ENCODE data around the gene APPL2. TPM values are rescaled to one million over a fixed set of nuclear protein-coding genes. Genes with fewer than 3 reads are reported as not detected.

The APPL2 gene
- total RNA-seq, 4 donors from 2014 or later: 48.6 to 97.9 (median 79.5) TPM

DNA sequence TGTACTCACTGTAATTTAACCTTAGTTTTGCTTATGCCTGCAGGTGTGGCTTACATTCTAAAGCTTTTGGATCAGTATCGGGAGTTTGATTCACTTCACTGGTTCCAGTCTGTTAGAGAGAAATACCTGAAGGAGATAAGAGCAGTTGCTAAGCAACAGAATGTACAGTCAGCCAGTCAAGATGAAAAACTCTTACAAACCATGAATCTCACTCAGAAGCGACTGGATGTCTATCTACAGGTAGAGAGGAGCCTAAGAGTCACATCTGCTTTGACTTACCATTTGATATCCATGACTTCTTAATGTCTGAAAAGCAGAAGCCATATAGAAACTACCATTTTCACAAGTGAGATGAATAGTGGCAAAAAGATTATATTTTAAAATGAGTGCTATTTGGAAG, 71.9 kb downstream of the APPL2 start:
- WGBS, 2 donors: 94 to 98% methylated on average over 2 of the region's 2 CpGs
- Histone ChIP-seq H3K36me3 (peaks cover 0 to 81% (median 5%) of the 10 kb centered on the region in 3 donors), H3K4me1 (peaks cover 0 to 15% (median 0%) of the 10 kb centered on the region in 4 donors), H3K27me3 (no peaks in the 10 kb centered on the region), H3K27ac (no peak overlapping the region), H3K9me3 (no peaks in the 10 kb centered on the region), H3K4me3 (no peak overlapping the region)
- TF ChIP-seq CTCF (IDR thresholded peaks at IDR 0.05) (no peak), EP300 (IDR thresholded peaks at IDR 0.05) (no peak), POLR2A (IDR thresholded peaks at IDR 0.05) (no peak)
- no peak for DNase-seq (ENCODE audit: low spot score in 2 of 2)

DNA sequence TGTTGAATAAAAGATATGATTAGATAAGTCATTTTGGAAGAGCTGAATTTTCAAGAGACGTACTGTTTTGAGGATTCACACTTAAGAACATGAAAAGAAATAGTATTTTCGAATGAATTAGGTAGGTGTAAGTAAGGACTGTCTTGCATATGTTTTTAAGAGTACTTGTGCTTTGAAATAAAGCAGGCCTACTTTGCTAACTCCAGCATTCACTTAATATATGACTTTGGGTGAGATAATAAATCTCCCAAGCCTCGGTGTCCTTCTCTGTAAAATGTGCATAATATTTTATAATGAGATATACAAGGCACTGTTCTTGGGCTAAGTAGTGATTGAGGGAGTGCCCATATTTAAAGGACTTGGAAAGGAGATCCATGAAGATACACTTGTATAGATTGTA, 73.8 kb downstream of the APPL2 start:
- no peaks in the 10 kb centered on the region for H3K27me3 ChIP-seq
- no peak overlapping the region for H3K4me3 ChIP-seq
- no peak for TF ChIP-seq CTCF (IDR thresholded peaks at IDR 0.05)
- no peak for DNase-seq (ENCODE audit: low spot score in 2 of 2)
- H3K9me3 ChIP-seq: no peaks in the 10 kb centered on the region
- 94 to 95% methylated on average over 3 of the region's 3 CpGs for WGBS, 2 donors
- peaks cover 0 to 94% (median 5%) of the 10 kb centered on the region in 3 donors for H3K36me3 ChIP-seq
- H3K27ac ChIP-seq: no peak overlapping the region
- H3K4me1 ChIP-seq: peaks cover 0 to 12% (median 0%) of the 10 kb centered on the region in 4 donors

GRCh38 chr12:105158876-105159275, 77.1 kb downstream of the APPL2 start:
- no peaks in the 10 kb centered on the region for H3K9me3 ChIP-seq
- TF ChIP-seq CTCF (IDR thresholded peaks at IDR 0.05) (no peak), POLR2A (IDR thresholded peaks at IDR 0.05) (no peak), EP300 (IDR thresholded peaks at IDR 0.05) (no peak)
- WGBS, 2 donors: 82 to 86% methylated on average over 2 of the region's 2 CpGs
- DNase-seq (ENCODE audit: low spot score in 2 of 2): no peak
- no peaks in the 10 kb centered on the region for H3K4me1 ChIP-seq
- H3K36me3 ChIP-seq: peaks cover 0 to 84% (median 5%) of the 10 kb centered on the region in 3 donors
- H3K4me3 ChIP-seq: no peak overlapping the region
- H3K27ac ChIP-seq: no peak overlapping the region
- H3K27me3 ChIP-seq: no peaks in the 10 kb centered on the region

DNA sequence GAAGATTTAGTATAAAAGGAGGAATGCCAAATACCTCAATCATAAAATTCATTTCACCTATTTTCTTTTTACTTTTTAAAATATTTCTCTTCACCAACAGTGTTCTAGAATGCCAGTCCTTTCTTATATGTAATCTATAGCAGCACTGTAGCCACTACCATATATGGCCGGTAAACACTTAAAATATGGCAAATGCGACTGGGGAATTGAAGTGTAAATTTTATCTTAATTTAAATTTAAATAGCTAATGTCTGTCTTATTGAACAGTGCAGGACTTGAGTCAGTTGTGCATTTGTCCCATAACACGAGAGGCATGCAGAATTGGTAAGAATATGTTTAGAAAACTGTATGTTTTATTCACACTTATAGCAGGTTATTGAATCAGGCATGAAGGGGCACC, 78.4 kb downstream of the APPL2 start:
- peaks cover 0 to 82% (median 0%) of the 10 kb centered on the region in 3 donors for H3K36me3 ChIP-seq
- H3K4me1 ChIP-seq: no peaks in the 10 kb centered on the region
- H3K27ac ChIP-seq: no peak overlapping the region
- no peak for DNase-seq (ENCODE audit: low spot score in 2 of 2)
- TF ChIP-seq EP300 (IDR thresholded peaks at IDR 0.05) (no peak), POLR2A (IDR thresholded peaks at IDR 0.05) (no peak), CTCF (IDR thresholded peaks at IDR 0.05) (no peak)
- H3K27me3 ChIP-seq: no peaks in the 10 kb centered on the region
- no peak overlapping the region for H3K4me3 ChIP-seq
- H3K9me3 ChIP-seq: no peaks in the 10 kb centered on the region
- WGBS, 2 donors: 90 to 91% methylated on average over 3 of the region's 3 CpGs

DNA sequence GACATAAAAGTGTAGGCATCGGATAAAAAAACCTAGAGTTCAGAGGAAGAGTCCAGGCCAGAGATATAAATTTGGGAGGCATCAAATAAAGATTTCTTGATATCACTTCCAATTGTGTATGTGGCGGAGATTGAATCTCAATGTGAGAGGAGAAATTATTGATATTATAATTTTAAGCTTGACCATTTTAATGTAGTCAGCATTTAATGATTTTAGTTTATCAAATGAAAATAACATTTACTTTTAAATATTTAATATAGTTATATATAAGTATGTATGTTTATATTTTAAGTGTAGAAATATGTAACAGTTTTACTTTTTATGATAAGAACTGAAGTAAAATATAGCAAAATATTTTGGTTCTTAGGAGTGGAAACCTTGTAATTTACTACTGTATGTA, 79.7 kb downstream of the APPL2 start:
- H3K27me3 ChIP-seq: no peaks in the 10 kb centered on the region
- no peak overlapping the region for H3K27ac ChIP-seq
- peaks cover 0 to 83% (median 0%) of the 10 kb centered on the region in 3 donors for H3K36me3 ChIP-seq
- 98 to 99% methylated on average over 2 of the region's 2 CpGs for WGBS, 2 donors
- H3K9me3 ChIP-seq: no peaks in the 10 kb centered on the region
- no peak for DNase-seq (ENCODE audit: low spot score in 2 of 2)
- H3K4me1 ChIP-seq: no peaks in the 10 kb centered on the region
- TF ChIP-seq EP300 (IDR thresholded peaks at IDR 0.05) (no peak), CTCF (IDR thresholded peaks at IDR 0.05) (no peak), POLR2A (IDR thresholded peaks at IDR 0.05) (no peak)
- no peak overlapping the region for H3K4me3 ChIP-seq

All from tibial nerve (tissue), 4 donors.